GM18909 (cell line): Measurements from ENCODE around the gene IRF1.
A peak's percentile ranks its signal among the peaks of the same experiment; 100 is the strongest.

ENCODE experiments used
- ATAC-seq: cut with Tn5 transposase; IDR thresholded peaks from one replicate; pipeline ENCODE4 v1.9.1; 2021; ENCODE audit warnings: mild to moderate bottlenecking; ENCODE audit not compliant: unreplicated experiment, poor library complexity

Gene IRF1

DNA sequence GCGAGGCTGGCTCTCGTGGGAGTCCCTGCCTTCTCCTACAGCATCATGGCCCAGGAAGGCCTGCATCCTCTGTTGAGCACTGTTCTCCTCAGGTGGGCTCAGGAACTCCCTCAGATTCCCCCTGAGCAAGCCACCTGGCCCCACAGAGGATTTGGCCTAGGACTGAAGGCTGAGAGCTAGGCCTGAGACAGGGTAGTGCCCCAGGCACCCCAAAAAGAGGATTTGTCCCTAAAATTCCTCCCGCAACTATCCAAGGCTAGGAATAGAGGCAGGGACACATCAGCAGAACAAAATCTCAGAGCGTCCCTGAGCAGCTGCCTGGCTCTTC, 11.0 kb upstream of the IRF1 start:
- no peak for ATAC-seq

DNA sequence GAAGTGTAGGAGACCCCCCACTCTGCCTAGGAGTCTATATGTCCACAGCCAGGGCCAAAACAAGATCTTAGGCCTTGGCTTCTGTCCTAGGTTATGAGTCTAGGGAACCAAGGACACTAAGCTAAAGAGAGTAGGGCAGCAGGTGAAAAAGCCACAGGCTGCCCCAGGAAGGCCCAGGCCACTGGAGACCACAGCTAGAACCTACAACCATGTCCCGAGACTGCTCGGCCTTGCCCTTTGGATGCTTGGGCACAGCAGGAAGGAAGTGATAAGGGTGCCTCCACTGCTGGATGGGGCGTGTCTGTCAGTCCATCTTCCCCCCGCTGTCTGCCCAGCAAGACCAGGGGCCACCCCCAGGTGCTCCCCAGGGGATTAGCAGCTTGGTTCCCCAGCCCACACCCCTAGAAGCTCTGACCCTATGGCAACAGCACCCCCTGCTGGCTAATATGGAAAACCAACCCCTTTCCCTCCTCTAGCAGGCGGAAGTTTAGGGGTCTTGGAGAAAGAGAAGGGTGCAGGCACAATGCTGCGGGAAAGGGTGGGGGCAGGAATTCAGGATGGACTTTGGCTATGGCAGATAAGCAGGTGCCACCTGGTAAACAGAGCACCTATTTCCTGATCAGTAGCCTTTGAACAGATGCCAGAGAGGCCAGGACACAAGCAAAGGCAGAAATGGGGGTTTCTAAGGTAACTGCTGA, 10.5 kb upstream of the IRF1 start:
- no peak for ATAC-seq

DNA sequence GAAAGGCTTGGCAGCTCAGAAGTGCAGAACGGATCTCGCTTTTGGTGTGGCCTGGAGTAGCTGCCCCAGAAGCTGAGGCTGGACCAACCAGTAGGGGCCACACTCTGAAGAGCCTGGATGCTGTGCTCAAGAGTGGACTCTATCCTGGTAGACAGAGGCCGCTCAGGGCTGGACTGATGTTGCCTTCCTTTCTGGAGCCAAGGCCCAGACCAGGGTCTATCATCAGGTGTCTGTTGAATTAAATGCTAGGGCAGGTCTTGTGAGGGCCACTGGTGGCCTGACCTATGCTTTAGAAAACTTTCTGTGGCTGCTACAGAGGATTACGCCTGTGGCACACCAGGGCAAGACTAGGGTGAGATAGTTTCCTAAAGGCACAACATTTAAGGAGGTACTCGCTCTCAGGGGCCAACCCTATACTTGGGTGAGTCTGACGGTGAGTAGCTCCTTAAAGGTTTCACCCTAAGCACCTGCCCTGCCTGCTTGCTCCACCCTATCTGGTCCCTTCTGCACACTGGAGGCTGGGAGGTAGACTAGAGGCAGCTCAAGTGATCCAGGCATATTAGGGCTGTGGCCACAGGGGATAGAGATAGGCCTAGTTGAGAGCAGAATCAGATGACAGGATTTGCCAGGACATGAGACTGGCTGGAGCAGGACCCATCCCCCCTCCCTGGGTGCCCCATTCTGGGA, 9.8 kb upstream of the IRF1 start:
- no peak for ATAC-seq

DNA sequence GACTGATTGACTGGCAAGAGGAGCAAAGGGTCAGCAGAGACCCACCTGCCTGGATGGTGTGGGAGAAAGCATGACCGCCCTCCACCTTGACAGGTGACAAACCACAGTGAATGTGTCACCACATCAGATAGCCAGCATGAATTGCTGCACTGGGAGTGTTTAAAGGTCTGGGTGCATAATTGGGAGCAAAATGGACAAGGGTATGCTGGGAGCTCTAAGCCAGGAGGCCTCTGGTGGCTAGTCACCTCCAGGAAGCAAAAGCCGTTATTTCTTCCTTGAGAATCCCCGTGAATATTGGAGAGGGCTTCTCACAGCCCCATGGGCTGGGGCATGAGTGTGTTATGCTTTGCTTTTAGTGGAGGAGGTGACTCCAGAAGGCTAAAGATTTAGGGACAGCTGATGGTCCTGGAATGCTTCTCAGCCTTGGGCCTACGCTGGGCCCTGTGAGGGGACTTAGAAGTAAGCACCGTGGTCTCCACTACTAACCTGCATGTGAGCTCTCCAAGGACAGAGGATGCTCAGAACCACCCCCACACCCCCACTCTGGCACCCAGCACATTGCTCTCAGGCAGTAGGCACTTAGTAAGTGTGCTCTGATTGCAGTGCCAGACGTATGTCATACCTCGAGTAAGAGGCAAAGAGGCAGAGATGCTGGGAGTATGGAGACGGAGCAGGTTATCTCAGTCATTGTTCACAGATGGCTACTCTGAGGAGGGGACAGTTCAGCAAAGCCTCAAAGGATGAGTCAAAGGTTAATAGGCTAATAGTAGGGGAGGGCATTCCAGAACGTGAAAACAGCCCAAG, 9.1 kb upstream of the IRF1 start:
- no peak for ATAC-seq

GRCh38 chr5:132498686-132499271, 8.2 kb upstream of the IRF1 start:
- ATAC-seq = no peak

DNA sequence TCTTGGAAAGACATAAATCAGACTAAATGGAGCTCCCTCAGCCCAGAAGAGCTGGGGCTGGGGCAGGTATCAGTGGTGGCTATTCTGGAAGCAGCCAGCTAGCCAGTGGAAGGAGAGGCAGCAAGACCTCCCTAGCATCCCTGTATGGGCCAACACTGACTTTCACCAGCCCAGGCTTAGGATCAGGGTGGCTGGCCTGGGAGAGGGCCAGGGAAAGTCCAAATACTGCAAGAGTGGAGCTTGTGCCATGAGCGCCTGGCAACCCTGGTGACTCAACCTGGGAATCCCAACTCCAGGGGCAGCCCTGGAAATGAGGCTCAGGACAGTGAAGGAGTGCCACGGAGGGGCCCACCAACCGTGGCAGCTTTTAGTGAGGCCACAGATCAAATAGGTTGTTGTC, 7.6 kb upstream of the IRF1 start:
- ATAC-seq = no peak

DNA sequence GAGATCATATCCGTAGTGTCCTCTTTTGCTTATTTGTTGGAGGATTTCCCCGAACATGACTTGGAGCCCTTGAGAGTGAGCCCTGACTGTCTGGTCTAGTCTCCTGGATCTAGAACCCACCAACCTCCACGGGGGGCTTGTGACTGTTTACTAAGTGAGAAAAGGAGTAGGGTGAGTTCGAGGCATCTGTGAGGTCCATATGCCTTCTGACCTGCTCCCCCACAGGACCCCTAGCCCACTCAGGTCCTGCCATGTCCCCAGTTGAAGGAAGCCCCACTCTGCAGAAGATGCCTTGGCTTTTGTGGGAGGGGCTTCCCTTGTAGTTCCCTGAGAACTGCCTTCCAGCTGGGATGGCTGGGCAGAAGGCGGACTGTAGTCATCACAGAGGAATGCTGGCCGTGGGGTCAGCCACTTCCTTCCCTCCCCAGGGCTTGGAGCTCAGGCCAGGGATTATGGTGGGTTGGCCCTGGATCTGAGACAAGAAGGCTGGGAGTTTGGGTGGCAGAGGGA, 7.0 kb upstream of the IRF1 start:
- ATAC-seq = no peak

- ATAC-seq = peak; percentile 47
Observed at GRCh38 chr5:132496631-132497487, 6.3 kb upstream of the IRF1 start.

GRCh38 chr5:132496191-132496630, 5.6 kb upstream of the IRF1 start:
- peak; percentile 53 for ATAC-seq

- peak; percentile 29 for ATAC-seq
Observed at GRCh38 chr5:132495667-132496190, 5.2 kb upstream of the IRF1 start.

GRCh38 chr5:132493821-132494220, 3.2 kb upstream of the IRF1 start:
- no peak for ATAC-seq

- no peak for ATAC-seq
Observed at GRCh38 chr5:132493241-132493640, 2.7 kb upstream of the IRF1 start.

DNA sequence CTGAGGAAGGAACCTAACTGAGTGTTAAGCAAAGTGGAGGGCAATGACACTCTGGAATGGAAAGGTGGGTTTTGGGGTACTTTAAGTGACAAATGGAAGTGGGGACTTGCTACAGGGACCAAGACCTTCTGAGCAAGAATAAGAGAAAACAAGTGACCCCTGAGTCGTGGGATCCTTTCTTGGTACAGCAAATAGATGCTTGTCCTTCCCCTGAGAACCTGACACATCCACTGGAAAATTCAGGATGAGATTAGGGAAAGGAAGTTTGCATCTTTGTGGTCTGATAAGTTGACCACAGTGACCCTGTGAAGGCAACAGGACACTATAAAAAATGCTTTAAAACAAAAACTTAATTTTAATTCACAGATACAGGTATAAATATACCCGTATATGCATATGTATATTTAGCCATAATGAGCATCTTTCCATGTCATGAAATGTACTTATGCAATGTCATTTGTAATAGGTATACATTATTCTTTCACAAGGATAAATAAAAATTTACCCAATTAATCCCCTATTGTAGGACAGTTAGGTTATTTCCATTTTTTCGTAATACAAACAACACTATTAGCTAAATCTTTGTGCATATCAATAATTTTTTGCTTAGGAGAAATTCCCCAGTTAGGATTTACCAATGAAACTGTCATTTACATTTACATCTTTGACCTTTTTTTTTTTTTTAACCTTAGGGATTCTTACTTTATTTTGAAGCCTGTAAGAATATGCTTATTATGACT, 2.0 kb upstream of the IRF1 start:
- ATAC-seq = no peak

DNA sequence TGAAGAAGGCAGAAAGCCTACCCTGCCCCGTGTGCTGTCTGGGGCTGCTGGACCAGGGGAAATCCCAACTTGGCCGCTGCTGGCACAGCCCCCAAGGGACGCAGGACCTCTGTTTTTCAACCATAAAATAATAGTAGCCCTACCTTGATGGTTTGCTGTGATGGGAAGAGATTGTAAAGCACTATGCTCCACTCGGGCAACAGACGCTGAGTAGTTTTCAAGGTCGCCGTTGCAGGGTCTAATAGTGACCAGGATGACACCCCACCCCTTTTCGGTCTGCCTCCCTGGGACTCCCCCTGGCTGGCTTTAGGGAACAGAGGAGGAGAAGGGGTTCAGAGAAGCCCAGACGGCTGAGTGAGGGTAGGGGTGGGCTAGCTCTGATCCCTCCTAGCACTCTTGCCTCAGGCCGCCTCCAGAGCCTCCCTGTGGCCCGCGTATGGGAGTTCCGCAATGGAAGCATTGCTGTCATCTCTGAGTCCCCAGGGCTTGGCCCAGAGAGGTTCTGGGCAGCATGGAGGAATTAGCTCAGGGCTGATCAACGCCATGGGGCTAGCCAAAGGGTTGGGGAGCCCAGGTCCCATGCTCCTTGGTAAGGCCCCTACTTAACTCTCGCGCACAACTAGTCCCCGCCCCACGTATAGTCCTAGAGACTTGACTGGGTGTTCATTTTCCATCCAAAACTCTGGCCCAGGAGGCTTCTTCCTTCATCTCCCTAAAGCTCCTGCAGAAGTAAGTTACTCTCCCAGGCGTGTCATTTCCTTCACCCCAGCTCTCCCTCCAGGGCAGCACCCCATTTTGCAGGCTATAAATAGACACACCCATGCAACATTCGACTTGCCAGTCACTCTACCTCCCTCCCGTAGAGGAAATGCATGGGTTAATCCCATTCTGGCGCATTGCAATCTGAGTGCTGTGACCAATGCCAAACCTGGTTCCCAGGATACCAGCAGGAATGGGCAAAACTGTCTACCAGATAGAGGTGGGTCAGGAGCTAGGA, 1.1 kb upstream of the IRF1 start:
- peak; percentile 34 for ATAC-seq

- peak; percentile 30 for ATAC-seq
Observed at GRCh38 chr5:132489871-132490483, 596 bp downstream of the IRF1 start.

- ATAC-seq = no peak
Observed at GRCh38 chr5:132489051-132489770, 1.4 kb downstream of the IRF1 start.

DNA sequence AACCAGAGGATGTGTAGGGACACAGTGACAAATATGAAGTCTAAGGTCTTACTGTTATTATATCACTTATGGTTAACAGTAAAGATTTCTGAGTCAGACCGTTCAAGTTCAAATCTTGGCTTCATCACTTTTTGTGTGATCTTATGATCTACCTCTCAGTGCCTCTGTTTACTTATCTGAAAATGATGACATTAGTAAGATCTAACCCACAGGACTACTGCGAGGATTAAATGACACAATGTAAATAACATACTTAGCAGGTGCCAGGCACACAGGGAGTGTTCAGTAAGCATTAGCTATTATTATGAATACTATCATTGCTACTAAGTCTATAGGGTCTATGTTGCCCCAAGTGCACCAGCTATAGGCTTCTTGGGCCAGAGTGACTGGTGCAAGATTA, 2.0 kb downstream of the IRF1 start:
- no peak for ATAC-seq
